HG03159 (cell line): ENCODE data around the gene CTU2.

Source experiments
- ATAC-seq: cut with Tn5 transposase; IDR thresholded peaks from one replicate; pipeline ENCODE4 v1.9.1; 2021; ENCODE audit warnings: mild to moderate bottlenecking, moderate library complexity; ENCODE audit not compliant: unreplicated experiment

CTU2 gene

DNA sequence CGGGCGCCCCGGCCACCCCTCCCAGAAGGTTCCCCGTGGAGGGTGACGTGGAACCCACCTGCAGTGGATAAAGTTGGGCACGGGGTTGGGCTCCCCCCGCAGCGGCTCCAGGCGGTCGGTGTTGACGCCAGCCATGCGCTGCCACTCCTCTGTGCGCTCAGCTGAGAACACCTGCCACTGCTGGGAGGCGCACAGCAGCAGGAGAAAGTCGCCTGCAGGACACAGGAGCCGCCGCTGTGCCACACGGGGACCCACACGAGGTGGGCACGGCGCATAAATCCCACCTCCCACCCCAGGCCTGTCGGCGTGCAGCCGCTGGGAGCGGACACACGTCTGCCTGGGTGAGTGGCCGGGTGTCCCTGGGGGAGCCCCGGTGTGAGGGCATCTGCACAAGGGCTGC, 20.7 kb downstream of the CTU2 start:
- ATAC-seq = no peak

DNA sequence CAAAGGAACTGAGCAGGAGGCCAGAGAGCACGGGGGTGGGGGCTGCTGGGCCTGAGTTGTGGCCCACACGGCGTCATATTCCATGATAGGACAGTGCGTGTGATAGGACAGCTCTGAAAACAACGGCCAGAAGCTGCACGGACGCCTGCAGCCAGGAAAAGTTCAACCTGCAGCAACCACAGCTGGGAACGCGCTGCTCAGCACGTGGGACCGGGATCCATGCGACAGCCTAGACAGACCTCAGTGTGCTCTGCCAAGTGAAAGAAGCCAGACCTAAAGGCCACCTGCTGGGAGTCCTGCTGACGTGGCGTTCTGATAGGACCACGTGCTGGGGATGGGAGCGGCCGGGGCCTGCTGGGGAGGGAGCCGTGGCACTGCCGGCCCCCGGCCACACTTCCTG, 21.6 kb downstream of the CTU2 start:
- no peak for ATAC-seq

DNA sequence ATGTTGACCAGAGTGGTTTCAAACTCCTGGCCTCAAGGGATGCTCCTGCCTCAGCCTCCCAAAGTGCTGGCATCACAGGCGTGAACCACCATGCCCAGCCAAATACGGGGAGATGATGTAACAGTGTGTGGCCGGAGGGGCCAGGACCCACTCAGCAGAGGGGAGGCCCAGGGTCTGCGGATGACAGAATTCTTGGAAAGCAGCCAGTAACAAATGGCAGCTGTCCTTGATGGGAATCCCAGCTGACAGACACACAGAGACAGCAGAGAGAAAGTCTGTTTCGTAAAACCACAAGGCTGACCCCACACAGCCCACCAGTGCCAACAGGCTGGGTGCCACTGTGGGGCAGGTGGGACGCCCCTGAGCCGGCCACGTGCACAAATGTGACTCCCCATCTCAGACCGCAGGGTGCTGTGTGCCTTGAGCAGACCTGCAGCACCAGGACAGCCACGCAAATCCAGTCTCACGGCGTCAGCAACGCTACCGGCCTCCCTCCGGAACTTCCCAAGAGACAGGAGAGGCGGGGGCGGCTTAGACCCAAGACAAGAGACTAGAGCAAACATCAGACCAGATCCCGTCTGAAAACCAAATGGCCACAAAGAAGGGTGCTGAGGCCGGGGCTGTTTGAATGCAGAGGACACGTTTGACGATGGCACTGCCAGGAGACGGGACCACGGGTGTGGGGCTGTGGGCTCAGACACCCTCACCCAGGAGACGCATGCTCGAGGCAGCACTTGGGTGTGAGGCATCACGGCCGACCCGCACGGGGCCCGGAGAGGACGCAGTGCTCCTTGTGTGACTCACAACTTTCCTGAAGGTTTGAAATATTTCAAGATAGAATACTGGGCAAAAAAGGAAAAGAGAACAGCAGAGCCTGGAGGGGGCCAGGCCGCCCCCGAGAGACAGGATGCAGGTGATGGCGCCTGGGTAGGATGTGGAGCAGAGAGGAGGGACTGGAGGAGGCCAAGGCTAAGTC, 24.6 kb downstream of the CTU2 start:
- no peak for ATAC-seq

DNA sequence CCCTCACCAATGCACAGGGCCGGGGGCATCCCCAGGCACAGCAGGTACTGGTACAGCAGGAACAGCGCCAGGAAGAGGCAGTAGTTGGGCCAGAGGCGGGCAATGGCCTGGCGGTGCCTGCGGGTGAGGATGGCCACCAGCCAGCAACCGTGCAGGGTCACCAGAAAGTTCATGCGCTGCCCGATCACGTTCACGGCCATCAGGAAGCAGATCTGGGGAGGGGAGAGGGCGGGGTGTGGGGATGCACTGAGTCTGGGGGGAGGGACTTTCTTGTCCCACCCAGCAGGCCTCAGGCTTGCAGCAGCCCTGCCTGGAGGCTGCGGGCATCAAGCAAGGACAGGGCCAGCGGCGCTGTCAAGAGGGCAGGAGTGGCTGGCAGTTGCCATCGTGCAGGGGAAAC, 25.4 kb downstream of the CTU2 start:
- ATAC-seq = no peak

DNA sequence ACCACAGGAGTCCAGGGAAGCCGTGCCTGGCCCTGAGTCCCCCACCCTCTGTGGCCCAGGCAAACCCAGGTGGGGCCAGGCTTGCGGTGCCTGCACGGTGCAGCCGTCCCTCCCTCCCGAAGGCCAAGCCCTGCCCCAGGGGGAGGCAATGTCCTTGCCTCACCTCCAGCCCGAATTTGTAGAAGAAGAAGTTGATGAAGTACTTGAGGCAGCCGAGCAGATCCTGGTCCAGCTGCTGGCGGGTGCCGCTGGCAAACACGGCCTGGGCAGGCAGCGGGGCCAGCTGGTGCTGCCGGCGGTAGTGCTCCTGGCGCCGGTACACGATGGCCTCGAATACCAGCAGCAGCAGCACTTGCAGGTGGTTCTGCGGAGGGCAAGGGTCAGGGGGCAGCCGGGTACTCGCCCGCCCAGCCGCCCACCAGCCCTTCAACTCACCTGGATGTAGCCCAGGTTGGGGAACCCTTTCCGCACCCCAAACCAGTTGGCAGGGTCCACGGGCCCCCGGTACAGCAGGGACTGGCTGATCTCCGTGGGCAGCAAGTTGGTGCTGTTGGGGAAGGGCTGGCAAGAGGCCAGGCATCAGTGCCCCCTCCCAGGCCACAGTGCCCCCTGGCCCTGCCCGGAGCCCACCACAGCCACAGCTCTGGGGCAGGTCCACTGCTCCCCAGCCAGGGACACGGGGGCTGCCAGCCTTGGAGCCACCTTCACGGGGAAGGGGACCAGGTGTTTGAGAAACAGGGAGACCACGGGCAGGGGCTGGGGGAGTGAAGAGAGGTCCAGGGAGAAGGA, 26.1 kb downstream of the CTU2 start:
- no peak for ATAC-seq

DNA sequence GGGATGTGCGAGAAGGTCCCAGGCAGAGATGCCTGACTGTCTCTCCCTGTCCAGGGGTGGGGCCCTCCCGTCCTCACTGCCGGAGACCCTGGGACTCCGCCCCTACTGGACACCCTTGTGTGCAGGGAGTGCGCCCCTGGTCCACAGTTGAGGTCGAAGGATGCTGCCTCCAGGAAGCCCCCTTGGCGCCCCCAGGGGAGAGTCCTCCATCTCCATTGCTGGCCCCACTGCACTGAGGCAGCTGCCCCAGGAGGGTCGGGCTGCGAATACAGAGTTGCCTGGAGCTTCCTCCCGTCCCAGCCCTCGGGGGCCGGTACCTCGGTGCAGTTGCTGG, 26.6 kb downstream of the CTU2 start:
- ATAC-seq = no peak

DNA sequence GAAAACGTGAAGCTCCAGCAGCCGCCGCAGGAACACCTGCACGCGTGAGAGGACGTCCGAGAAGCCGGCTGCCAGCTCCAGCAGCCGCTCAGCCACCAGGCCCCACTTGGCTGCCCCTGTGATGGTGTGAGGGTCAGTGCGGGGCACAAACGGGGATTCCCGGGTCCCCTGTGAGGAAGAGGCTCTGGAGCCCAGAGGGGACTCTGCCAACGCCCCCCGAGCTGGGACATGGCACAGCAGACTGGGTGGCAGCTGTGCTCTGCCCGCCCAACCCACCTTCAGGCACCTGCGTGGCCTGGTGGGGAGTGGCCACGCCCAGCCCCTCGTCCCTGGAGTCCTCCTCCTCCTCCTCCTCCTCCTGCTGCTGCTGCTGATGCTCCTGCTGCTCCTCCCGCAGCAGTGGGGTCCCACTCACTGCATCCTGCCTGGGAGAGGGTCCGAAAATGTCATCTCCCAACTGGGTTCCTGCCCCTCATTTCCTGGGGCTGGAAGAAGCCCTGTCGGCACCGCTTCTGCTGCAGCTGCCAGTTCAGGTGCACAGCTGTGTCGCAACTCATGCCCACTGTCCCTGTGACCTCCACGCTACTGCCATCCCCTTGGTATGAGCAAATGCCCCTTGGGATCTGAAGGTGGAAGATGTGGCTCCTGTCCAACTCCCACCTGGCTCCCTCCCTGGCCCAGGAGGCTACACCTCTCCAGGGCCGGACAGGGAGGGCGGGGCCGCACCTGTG, 27.5 kb downstream of the CTU2 start:
- ATAC-seq = no peak

DNA sequence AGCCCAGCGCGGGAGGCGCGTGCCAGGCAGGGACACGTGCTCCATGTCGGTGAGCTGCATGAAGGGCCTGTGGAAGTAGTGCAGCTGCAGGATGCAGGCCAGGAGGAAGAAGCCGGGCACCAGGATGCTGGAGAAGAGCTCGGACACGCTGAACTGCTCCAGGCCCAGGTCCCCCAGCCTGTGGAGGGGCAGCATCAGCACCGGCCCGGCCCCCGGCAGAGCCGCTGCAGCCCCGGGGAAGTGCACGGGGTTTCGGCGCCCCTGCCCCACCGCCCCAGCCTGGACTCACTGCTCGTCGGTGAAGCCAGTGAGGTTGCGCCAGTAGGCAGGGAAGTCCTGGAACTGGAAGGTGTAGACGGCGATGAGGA, 28.0 kb downstream of the CTU2 start:
- ATAC-seq = no peak

DNA sequence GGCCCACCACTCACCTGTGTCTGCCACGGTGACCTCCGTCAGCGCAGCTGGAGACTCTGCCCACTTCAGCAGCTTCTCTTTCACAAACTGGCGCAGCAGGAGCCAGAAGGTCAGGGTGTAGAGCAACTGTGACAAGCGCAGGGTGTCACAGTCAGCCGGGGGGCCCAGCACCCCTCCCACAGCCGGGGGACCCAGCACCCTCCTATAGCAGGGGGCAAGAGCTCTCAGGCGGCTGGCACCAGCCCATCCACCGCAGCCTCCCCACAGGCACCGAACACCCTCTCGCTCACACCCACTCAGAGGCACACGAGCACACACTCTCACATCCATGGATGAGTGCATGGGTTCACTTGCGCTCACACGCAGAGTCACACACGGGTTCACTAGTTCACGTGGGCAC, 28.8 kb downstream of the CTU2 start:
- no peak for ATAC-seq

DNA sequence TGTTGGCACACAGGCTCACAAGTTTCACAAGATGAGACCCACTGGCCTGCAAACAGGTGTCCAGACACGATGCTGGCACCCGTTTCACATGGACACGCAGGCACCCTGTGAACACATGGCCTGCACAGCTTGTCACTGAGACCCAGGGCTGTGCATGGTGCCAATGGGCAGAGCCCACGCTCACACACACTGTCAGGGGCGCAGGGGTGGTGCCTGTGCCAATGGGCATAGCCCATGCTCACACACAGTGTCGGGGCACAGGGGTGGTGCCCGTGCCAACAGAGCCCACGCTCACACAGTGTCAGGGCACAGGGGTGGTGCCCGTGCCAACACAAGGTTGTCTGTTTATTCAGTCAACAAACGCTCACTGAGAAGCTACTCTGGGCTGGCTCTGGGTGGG, 29.3 kb downstream of the CTU2 start:
- no peak for ATAC-seq

DNA sequence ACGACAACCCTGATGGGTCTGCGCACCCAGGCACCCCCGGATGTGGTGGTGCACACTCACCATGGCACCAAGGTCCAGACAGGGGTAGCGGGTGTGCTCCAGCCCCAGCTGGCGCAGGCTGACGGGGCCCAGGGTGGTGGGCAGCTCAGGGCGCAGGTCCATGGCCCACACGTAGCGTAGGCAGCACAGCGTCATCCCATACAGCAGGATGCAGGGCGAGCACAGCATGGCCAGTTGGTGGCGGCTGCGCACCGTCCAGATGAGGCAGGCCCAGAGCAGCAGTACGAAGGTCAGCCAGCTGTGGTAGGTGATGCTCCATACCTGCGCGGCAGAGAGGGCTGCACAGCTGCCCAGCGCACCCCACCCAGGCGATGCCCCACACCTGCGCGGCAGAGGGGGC, 29.8 kb downstream of the CTU2 start:
- no peak for ATAC-seq

DNA sequence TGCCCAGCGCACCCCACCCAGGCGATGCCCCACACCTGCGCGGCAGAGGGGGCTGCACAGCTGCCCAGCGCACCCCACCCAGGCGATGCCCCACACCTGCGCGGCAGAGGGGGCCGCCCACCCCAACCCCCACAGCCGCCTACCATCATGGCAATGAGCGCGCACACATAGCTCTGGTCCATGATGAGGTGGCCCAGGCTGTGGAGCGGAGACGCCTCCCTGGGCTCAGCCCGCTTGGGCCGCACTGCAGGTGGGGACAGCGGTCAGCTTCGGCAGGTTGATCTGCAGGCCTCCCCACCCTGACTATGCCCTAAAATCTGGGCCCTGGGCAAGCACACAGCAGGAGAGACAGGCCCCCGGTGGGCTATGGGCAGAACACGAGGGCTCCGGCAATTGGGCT, 30.2 kb downstream of the CTU2 start:
- no peak for ATAC-seq

DNA sequence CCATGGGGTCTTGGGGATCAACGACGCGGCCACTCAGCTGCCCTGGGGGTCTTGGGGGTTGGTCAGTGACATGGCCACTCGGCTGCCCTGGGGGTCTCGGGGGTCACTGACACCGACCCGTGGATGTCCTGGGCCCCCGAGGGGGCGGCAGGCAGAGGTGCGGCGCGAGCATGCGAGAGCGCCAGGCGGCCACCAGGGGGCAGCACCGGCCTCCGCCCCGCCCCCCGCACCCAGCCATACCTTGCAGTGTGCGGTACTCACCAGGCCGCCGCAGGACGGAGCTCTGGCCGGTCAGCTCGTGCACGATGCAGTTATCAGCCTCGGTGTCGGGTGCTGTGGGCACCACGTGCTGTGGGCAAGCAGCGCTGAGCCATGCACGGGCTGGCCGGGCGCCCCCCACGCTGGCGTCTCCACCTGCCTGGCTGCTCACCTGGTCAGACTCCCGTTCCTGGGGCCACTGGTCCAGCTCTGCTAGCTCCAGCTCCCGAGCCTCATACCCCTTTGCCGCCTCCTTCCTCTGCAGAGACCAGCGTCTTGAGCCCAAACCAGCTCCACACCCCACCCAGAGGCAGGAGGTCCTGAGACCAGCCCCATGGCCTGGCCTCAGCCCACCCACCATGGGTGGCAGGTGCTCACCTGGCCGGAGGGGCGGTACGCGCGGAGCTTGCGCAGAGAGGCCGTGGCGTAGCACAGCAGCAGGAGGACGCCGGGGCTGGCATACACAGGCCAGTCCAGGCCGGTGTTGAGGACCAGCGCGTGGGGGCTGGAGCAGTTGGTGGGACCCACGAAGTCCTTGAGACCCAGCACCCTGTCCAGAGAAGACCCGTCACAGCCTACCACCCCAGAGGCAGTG, 31.2 kb downstream of the CTU2 start:
- ATAC-seq = no peak

DNA sequence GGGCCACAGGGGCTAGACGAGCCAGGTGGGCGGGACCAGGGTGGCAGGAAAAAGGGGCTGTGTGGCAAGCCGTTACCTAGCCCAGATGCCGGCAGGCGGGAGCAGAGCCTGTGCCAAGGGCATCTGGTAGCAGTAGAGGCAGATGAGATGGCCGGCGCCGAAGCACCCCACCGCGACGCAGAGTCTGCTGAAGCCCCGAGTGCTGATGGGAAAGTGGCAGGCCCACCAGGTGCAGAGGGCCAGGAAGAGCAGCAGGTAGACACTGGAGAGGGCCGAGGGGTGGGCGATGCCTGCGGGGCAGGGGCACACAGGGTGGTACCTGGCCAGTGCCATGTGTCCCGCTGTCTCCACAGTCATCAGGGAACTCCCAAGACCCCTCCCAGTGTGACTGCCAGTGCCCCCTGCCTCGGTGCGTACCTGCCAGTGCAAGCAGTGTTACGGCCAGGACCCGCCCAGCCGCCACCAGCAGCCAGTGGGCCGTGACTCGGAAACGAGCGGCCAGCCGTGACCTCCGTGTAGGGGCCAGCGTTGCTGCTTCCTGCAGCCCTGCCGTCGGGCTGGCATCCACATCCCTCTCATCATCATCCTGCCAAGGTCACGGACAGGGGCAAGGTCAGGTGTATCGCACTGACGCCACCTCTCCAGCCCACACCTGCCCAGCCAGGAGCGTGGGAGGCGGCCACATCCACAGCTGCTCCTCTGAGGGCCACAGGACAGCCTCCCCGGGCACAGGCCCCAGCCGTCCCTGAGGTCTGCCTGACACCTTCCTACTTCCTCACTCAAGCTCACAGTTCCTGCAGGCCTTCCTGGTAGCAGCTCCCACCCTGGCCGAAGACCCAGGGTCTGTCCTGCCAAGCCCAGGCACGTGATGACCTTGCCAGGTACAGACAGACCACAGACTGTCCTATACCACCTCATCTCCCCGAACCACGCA, 32.1 kb downstream of the CTU2 start:
- no peak for ATAC-seq

DNA sequence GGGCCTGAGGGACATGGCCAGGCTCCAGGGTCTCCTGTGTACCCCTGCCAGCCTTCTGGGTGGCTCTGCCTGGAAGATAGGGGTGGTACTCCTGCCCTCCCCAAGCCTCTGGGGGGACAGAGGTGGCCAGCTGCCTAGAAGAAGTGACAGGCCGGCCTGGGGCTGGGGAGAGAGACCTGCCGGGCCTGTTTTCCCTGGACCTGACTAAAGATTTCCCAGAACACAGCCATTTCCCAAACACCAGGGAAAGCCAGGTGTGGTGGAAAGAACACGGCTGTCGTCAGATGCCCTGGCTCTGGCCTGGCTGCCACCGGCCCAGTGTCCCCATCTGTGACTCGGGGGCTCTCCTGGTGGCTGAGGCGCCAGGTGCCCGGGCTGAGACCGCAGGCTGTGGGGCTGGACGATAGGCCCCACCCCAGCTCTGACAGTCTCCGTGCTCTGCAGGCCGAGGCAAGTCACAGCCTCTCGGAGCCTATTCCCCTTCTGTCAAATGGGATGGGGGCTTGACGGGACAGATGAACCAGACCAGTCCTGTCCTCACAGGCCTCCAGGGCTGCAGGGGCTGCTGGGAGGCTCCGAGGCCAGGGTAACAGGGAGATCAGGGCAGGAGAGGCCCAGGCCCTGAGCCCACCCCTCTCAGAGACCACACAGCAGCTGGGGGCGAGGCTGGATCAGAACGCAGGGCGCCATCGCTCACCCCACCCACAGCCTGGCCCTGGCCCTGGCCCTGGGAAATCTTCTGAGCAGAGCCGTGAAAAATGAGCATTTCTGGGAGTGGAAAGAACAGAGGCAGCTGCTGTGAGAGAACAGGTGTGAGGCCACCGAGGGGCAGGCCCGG, 33.1 kb downstream of the CTU2 start:
- ATAC-seq = no peak

DNA sequence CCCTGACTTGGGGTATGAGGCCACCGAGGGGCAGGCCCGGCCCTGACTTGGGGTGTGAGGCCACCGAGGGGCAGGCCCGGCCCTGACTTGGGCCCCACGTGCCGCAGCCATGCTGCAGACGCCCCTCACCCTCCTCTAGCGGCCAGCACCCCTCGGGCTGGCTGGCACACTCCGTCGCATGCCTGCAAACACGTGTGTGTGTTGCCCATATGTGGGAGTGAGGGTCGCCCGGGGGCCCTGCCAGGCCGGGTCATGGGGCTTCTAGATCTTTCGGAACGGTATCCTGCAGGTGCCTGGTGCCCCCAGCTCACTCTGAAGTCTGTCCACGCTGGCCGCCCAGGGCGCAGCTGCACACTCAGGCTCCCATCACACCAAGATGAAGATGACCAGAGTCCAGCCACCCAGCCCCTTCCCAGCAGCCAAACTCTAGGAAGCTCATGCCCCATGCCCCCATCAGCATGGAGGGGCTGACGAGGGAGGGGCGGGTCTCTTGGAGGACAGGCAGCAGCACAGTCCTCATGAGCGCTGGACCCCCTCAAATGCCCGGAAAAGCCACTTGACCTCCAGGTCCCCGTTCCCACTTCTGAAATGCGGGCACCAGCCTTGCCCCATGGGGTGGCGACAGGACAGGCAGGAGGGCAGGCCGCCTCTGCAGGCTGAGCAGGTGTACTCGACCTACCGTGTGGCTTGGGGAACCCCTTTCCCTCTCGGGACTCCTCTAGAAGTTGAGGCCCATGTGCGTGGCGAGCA, 33.8 kb downstream of the CTU2 start:
- ATAC-seq = no peak

DNA sequence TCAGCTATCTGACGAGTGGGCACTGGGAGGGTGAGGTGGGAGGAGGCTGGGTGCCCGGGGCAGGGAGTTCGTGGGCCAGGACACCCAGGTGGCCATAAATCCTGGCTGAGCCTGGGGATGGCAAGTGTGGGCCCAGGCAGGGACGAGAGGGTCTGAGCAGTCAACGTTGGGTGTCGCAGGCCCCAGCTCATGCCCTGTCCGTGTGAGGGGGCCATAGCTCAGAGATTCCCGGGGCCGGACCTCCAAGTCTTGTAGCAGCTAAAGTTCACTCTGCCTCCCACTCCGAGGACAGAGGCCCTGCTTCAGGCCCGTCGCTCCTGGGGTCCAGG, 34.4 kb downstream of the CTU2 start:
- ATAC-seq = no peak

DNA sequence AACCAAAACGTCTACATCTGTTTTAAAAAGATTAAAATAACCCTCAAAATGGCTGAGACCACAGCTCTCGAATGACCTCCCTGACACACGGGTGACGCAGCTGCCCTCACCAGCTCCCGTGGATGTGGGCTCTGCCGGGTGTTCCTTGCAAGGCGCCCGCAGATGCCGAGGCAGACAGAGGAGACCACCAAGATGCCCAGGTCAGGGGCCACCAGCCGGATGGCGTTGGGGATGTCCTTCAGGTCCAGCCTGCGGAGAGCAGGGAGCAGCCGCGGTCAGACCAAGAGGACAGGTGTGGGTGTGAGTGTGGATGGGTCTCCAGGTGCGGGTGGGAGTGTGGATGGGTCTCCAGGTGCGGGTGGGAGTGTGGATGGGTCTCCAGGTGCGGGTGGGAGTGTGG, 35.1 kb downstream of the CTU2 start:
- no peak for ATAC-seq
